ENCODE data around the gene RIN3.

The RIN3 gene

GRCh38 chr14:92484132-92484823, 29.3 kb upstream of the RIN3 start:
- no peak for DNase-seq (ENCODE audit: low read depth in 2 of 2)

GRCh38 chr14:92486881-92487280, 26.7 kb upstream of the RIN3 start:
- no peak for DNase-seq (ENCODE audit: low read depth in 2 of 2)

- no peak for DNase-seq (ENCODE audit: low read depth in 2 of 2)
Observed at GRCh38 chr14:92487513-92488133, 26.0 kb upstream of the RIN3 start.

- no peak for DNase-seq (ENCODE audit: low read depth in 2 of 2)
Observed at GRCh38 chr14:92489394-92490238, 24.0 kb upstream of the RIN3 start.

GRCh38 chr14:92490239-92490959, 23.2 kb upstream of the RIN3 start:
- DNase-seq (ENCODE audit: low read depth in 2 of 2) = no peak

- no peak for DNase-seq (ENCODE audit: low read depth in 2 of 2)
Observed at GRCh38 chr14:92491782-92492181, 21.8 kb upstream of the RIN3 start.

- no peak for DNase-seq (ENCODE audit: low read depth in 2 of 2)
Observed at GRCh38 chr14:92492258-92492657, 21.3 kb upstream of the RIN3 start.

- no peak for DNase-seq (ENCODE audit: low read depth in 2 of 2)
Observed at GRCh38 chr14:92493024-92493423, 20.6 kb upstream of the RIN3 start.

- no peak for DNase-seq (ENCODE audit: low read depth in 2 of 2)
Observed at GRCh38 chr14:92493492-92493891, 20.1 kb upstream of the RIN3 start.

GRCh38 chr14:92494512-92494911, 19.1 kb upstream of the RIN3 start:
- DNase-seq (ENCODE audit: low read depth in 2 of 2) = no peak

- DNase-seq (ENCODE audit: low read depth in 2 of 2) = no peak
Observed at GRCh38 chr14:92495027-92495426, 18.6 kb upstream of the RIN3 start.

- no peak for DNase-seq (ENCODE audit: low read depth in 2 of 2)
Observed at GRCh38 chr14:92496191-92496857, 17.3 kb upstream of the RIN3 start.

GRCh38 chr14:92497391-92497790, 16.2 kb upstream of the RIN3 start:
- DNase-seq (ENCODE audit: low read depth in 2 of 2) = no peak

GRCh38 chr14:92499234-92499633, 14.3 kb upstream of the RIN3 start:
- DNase-seq (ENCODE audit: low read depth in 2 of 2) = no peak

- DNase-seq (ENCODE audit: low read depth in 2 of 2) = no peak
Observed at GRCh38 chr14:92500491-92500941, 13.1 kb upstream of the RIN3 start.

GRCh38 chr14:92501891-92502351, 11.7 kb upstream of the RIN3 start:
- DNase-seq (ENCODE audit: low read depth in 2 of 2) = no peak

GRCh38 chr14:92502541-92503286, 10.9 kb upstream of the RIN3 start:
- DNase-seq (ENCODE audit: low read depth in 2 of 2) = no peak

GRCh38 chr14:92503756-92504491, 9.7 kb upstream of the RIN3 start:
- DNase-seq (ENCODE audit: low read depth in 2 of 2) = no peak

GRCh38 chr14:92505826-92506225, 7.8 kb upstream of the RIN3 start:
- no peak for DNase-seq (ENCODE audit: low read depth in 2 of 2)

- no peak for DNase-seq (ENCODE audit: low read depth in 2 of 2)
Observed at GRCh38 chr14:92506231-92506630, 7.3 kb upstream of the RIN3 start.

Measured in stimulated activated CD8-positive, alpha-beta memory T cell treated with anti-CD3 and anti-CD28 coated beads, Interleukin-7, amount 100 ng/mL, for 1 hour (primary cell).